Sciatic nerve (tissue), 2 donors: Measurements from ENCODE around the gene ZNF81. TPM values are rescaled to one million over a fixed set of nuclear protein-coding genes. Genes with fewer than 3 reads are reported as not detected.
"Not testable (repeated sequence)": the region's sequence is repeated elsewhere in the genome, so short reads cannot be mapped to it uniquely, and the experiment has no call there.

ENCODE experiments used
- ATAC-seq: fragments of 200-7000 bp; cut with Tn5 transposase; one replicate; pipeline ENCODE4 v1.9.1; 2020; ENCODE audit warnings: mild to moderate bottlenecking, moderate library complexity
- DNase-seq: peaks from one replicate; pipeline ENCODE4 v3.0.0-alpha.2; 2020; ENCODE audit warnings: low spot score
- intact Hi-C: fragments of 100-400 bp; cut with DNase I; formaldehyde crosslinking; loops from one replicate; pipeline ENCODE4 v1.14.2; 2022
- total RNA-seq: library from RNA; stranded (reverse); fragmentation: NEBNext Ultra II Directional; extraction: Animal tissue kit (Norgen Biotek cat#: 25700); gene quantifications from one replicate; pipeline ENCODE4 v1.2.1, GENCODE V29; 2021
- donor health status: DM: no; HTN: no; CAD: no.
- donor health status: DM: no; HTN: no; CAD: no.

Gene ZNF81
- total RNA-seq, 1 donor from 2014 or later, result 9.3 TPM

DNA sequence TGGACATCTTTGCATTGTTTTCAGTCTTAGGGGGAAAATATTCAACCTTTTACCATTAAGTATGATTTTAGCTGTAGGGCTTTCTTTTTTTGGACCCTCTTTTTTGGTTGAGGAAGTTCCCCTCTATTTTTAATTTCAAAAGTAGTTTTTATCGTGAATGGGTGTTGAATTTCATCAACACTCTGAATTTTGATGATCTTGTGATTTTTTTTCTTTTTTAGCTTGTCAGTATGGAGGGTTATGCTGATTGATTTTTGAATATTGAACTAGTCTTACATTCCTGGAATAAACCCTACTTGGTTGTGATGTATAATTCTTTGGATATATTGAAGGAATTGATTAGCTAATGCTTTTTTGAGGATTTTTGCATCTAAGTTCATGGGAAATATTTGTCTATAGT is 1.7 kb downstream of the ZNF81 start:
- DNase-seq (no peak), ATAC-seq (no peak)
- intact Hi-C loops, result no loop called here

DNA sequence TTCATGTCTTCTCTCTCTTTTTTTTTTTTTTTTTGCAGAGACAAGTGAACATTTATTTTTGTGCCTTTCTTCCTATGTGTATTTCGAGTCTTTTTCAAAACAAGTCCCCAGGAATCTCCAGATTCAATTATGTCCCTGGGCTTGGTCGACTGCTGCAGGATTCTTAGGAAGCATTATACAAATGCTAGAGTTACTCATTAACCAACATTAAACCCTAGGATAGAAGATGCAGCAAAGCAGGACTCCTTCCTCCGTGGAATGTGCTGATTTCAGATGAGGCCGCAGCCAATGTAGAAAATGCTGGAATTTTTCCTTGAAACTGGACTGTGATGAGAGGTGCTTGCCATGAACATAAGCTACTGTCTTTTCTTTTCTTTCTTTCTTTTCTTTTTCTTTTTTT is 3.4 kb downstream of the ZNF81 start:
- ATAC-seq (no peak), DNase-seq (no peak)
- intact Hi-C loops, result no loop called here

DNA sequence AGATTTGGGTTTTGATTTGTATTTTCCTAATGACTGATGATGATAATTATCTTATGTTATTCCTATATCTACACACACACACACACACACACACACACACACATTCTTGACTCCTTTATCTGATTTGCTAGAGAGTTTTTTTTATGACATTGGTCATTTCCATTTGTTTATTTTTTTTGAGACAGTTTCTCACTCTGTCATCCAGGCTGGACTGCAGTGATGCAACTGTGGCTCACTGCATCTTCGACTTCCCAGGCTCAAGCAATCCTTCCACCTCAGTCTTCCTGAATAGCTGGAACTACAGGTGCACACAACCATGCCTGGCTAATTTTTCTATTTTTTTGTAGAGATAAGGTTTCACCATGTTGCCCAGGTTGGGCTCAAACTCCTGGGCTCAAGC is 6.7 kb downstream of the ZNF81 start:
- DNase-seq (no peak), ATAC-seq (no peak)
- intact Hi-C loops, result no loop called here

DNA sequence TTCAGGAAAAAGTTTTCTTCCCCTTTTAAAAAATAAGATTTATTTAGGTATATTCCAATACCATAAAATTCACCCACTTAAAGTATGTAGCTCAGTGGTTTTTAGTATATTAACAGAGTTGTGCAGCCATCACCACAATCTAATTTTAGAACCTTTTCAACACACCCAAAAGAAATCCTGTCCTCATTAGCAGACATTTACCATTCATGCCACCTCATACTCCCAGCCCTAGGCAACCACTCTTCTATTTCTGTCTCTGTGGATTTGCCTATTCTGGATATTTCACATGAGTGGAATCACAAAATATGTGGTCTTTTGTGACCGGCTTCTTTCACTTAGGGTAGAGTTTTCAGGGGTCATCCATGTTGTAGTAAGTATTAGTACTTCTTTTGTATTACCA is 7.4 kb downstream of the ZNF81 start:
- DNase-seq (no peak), ATAC-seq (no peak)
- intact Hi-C loops, result no loop called here

DNA sequence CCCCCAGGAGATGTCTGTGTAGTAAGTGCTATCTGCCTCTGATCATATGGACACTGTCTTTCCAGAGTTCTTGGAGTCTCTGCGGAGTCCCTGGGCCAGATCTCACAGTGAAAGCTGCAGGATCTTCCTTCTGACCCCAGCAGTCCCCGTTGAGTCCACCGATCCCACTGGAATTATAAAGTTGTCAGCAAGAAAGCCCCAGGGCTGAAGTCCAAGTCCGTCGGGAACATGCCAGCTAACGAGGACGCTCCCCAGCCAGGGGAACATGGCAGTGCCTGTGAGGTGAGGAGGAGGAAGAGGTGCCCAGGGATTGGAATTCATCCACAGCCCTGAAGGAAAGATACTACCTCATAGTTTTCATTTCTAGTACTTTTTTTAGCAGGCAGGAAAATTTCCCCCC is 9.3 kb downstream of the ZNF81 start:
- ATAC-seq (no peak), DNase-seq (no peak)
- intact Hi-C loops, result no loop called here

DNA sequence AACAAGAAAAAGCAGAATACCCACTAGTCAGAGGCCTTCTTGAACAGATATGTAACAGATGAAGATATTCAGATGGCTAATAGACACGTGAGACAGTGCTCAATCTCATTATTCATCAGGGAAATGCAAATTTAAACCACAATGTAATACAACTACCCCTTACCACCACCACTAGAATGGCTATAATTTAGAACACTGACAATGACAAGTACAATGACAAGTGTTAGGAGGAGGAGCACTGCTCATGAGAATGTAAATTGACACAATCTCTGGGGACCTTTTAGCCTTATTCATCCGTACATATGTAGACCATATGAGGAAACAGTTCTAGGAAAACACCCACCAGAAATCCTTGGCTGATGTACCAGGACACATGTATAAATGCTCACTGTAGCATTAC is 13.1 kb downstream of the ZNF81 start:
- DNase-seq (no peak), ATAC-seq (no peak)
- intact Hi-C loops, result no loop called here

DNA sequence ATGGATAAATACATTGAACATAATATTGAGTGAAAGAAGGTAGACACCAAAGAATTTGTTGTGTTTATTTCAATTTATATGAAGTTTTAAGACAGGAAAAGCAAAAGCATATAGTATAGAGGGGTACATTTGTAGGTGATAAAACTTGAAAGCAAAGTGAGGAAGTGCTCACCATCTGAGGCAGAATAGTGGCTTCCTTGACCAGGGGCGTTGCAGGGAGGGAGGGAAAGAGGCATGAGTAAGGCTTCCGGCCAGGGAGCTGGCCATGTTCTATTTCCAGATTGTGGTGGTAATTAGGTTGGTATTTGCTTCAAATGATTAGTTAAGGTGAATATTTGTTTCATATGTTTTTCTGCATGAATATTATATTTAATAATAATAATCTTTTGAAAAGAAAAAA is 13.7 kb downstream of the ZNF81 start:
- intact Hi-C loops, result not testable (repeated sequence)

DNA sequence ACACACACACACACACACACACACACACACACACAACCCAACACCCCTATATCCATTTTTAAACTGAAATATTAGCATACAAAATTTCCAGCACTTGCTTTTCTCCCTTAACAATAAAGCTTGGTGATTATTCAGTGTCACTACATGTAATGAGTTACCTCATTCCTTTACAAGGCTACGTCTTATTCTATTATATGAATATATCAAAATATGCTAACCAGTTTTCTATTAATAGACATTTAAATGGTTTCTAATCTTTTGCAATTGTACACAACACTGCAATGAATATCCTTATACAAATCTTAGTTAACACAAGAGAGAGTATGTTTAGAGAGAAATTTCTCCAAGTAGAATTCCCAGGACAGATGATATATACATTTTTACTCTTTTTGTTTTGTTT is 14.2 kb downstream of the ZNF81 start:
- intact Hi-C loops, result no loop called here
- DNase-seq (no peak), ATAC-seq (no peak)

More for the DNA sequence above, 13.7 kb downstream of the ZNF81 start:
- not testable (repeated sequence) for ATAC-seq, DNase-seq

DNA sequence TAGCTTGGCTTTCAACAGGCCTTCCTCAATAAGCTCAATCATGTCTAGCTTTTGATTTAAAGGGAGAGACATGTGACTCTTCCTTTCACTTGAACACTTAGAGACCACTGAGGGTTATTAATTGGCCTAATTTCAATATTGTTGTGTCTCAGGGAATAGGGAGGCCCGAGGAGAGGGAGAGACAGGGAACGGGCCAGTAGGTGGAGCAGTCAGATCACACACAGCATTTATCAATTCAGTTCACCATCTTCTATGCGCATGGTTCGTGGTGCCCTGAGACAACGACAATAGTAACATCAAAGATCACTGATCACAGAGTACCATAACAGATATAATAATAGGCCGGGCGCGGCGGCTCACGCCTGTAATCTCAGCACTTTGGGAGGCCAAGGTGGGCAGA is 17.8 kb downstream of the ZNF81 start:
- intact Hi-C loops, result no loop called here
- peak; percentile 60 for ATAC-seq
- peak; percentile 57 for DNase-seq

DNA sequence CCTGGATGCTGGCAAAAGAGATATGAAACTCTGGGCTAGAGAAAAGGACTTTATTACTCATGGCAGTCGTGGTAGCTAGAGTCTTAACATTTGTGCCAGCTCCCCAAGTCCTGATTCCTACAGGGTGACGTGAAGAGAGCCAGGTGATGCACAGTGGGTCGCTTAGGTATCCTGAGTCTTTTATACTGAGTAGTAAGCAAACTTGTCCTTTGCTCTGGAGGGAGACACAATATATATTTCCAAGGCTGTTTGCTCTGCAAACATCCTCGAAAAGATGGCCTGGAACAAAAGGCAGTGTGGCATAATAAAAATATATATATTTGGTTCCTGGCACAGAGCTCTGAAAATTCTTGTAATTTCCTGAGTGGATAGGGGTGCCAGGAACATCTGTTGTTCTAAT is 23.0 kb downstream of the ZNF81 start:
- intact Hi-C loops, result no loop called here
- ATAC-seq, result no peak
- DNase-seq, result no peak

DNA sequence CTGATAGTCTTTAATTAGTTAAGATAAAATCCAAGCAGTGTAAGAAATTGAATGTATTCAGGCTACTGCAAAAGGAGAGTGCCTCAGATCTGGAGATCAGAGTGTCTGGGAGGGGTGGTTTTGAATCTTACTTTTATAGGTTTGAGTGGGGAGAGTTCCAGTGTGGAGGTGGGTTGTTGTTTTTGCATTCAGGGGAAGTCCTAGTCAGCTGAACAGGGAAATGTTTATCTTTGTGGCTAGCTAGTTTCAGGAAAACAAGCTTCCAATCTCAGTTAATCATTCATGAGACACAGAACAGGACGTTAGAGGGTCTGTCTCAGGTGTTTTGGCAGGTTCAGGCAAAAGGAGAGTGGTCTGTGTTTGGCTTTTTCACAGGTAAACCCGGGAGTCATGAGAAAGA is 26.0 kb downstream of the ZNF81 start:
- ATAC-seq (no peak), DNase-seq (no peak)
- intact Hi-C loops, result no loop called here

DNA sequence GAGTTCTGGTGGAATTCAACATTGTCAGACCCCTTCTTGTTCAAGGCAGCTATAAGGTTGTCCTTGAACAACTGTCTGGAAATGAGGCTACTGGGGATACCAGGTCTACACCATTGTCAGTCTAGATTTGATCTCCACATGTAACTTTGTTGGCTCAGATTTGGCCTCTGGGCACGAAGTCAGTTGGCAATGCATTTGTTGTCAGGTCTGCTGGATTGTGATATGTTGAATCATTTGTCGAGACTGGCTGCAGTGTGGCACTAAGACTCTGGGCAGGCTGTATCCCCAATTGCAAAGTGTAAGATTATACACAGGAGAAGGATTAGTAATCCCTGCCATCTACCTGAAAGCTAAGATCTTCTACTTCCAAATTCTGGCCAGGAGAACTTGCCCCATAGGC is 26.5 kb downstream of the ZNF81 start:
- no peak for DNase-seq
- intact Hi-C loops, result no loop called here
- ATAC-seq, result no peak

DNA sequence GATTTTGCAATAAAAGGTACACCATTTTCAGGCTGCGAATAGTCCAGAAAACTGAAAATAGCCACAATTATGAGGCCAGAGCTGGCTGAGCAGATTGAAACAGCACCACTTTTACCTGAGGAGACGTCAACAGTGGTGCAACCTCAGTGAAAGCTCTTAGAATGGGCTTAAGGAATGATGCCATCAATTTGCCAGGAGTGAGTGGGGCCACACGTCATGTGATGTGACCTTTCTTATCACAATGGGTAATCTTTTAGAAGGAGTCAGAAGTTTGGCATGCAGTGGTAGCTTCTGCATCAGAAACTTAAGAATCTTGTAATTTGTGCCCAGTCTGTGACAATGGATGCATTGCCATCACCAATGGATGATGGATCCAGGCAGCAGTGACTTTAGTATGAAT is 27.6 kb downstream of the ZNF81 start:
- ATAC-seq (no peak), DNase-seq (no peak)
- intact Hi-C loops, result no loop called here

DNA sequence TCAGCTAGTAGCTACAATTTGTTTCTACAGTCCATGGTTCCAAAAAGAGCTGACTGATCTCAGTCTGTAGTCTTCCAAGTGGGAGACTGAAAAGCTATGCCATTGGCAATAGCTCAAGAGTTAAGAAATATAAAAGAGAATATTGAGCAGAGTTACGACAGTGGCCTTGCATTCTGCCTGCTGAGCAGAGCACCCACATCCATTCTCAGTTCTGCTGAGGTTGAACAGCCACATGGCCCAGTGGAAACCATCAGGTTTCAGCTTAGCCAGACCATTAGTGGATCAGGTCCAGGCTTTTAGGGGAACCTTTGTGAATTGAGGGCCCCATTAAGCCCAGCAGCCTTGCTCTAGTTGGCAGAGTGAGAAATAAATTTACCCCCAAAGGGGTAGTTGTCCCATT is 28.1 kb downstream of the ZNF81 start:
- intact Hi-C loops, result no loop called here
- DNase-seq (no peak), ATAC-seq (no peak)

DNA sequence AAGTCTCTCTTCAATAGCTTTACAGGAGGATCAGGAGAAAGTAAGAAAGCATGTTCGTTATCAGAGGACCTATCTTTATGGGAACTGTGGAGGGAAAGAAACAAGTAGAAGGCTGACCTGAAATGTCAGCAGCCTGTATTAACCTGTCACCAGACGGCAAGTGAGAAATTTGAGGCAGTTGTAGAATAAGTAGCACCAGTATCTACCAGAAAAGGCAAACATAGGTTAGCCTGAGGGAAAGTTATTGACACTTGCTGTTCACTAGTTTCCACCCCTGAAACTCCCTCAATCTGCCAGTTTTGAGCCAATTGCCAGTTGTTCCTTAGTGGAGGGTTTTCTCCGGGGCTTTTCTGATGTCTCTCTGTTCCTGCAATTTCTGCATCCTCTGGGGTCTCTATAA is 36.4 kb downstream of the ZNF81 start:
- DNase-seq (no peak), ATAC-seq (no peak)
- intact Hi-C loops, result no loop called here

DNA sequence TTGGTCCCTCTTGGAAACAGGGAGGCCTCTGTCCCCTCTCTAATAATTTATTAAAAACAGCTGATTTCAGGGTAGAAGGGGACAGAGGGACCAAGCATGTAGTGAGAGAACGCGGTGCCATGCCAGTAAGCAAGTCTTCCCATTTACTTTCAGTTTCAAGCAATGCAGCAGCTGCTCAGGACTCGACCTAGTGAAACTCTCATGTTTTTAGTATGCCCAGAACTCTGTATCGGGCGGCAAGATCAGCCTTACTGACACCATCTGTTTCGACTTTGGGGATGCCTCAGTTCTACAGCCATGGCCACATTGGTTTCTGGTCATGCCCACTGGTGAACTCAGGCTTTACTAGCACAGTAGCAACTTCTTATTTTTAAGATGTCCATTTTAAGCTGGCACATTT is 40.6 kb downstream of the ZNF81 start:
- ATAC-seq (no peak), DNase-seq (no peak)
- intact Hi-C loops, result no loop called here

DNA sequence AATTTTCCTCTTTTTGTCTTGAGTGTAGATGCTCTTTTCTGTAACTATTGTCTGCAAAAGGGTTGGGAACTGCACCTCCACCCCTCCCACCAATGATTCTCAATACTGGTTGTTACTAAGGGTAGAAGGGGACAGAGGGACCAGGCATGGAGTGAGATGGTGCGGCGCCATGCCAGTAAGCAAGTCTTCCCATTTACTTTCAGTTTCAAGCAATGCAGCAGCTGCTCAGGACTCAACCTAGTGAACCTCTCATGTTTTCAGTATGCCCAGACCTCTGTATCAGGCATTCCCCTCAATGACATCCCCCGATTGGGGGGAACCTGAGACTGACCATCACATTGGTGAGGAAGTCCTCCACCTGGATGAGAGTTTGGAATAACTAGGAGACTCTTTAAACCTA is 41.5 kb downstream of the ZNF81 start:
- DNase-seq, result no peak
- ATAC-seq, result no peak
- intact Hi-C loops, result no loop called here

DNA sequence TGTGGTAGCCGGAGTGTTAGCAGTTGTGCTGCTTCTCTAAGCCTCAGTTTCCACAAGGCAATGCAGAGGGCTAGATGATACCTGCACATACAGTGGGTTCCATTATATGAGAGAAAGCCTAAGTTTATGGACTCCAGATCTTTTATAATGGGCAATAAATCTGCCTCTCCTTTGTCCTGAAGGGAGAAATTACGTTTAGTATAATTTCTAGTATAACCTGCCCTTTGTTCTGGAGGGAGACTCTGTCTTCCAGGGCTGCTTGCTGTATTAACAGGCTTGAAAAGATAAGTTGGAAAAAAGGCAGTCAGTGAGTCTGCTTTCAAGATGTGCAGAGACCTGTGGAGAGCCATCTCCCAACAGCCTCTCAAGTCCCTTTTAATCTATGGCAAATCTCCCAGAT is 42.8 kb downstream of the ZNF81 start:
- no peak for ATAC-seq
- no peak for DNase-seq
- intact Hi-C loops, result no loop called here

DNA sequence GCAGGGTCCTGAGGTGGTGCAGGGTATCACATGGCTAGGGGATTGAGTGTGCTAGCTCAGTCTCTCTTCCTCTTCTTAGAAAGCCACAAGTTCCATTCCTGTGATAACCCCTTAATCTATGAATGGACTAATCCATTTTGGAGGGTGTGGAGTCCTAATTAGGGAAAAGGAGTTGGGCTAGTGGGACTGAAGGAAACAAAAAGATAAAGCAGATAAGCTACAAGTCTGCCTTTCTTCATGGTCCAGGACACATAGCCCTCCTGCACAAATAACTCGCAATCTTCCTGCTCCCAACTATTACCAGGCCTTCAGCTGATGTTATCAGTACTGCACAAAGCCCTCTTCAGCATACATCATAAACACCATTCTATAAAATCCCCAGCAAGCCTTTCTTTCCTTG is 44.2 kb downstream of the ZNF81 start:
- intact Hi-C loops, result loop anchor here (10.0 kb wide), 1 partner anchor 154 kb away; no protein-coding TSS in a partner anchor
- DNase-seq (no peak), ATAC-seq (no peak)

DNA sequence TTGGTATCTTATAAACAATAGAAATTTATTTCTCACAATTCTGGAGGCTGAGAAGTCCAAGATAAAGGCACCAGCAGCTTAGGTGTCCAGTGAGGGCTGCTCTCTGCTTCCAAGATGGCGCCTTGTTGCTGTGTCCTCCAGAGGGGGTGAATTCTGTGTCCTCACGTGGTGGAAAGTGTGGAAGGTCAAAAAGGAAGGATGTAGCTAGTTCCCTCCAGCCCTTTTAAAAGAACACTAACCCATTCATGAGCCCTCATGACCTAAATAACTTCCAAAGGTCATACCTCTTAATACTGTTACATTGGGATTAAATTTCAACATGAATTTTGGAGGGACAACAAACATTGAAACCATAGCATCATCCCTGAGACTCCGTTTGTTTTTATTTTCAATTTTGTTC is 48.8 kb downstream of the ZNF81 start:
- ATAC-seq, result no peak
- no peak for DNase-seq
- intact Hi-C loops, result loop anchor here (10.0 kb wide), 1 partner anchor 149 kb away; no protein-coding TSS in a partner anchor

DNA sequence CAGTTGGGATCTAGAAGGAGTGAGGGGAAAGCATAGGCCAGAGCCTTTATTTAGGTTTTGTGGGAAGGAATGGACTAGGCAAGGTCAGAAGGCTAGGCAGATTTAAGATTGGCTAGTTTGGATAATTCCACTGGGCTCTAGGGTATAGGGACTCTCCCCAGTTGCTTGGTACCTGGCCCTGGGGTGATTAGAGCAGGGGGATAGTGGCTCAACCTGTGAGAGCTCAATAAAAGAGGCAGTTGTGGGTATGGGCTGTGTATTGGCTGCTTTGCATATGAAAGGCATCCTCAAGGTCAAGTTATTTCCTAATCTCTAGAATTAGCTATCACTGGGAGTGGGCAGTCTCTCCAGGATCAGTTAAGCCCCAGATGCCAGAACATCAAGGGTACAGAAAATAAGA is 61.3 kb downstream of the ZNF81 start:
- ATAC-seq (no peak), DNase-seq (no peak)
- intact Hi-C loops, result no loop called here

DNA sequence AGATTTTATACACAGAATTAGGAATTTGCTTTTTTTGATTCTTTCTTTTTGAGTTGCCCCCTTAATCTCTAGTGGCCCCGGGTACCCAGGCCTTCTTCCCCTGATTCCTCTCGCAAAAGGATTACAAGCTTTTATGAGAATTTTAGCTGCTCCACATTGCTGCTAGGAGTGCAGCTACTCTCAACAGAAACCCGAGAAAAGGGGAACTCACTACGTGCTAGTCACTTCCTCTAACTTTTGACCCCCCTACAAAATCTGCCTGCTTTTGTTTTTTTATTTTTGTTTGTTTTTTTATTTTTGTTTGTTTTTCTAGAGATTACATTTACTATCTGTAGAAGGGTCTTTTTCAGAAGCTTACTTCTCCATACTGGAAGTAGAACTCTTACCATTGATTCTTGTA is 64.1 kb downstream of the ZNF81 start:
- ATAC-seq, result no peak
- no peak for DNase-seq
- intact Hi-C loops, result no loop called here
